ENCODE results near the gene RGS8. TPM values are rescaled to one million over a fixed set of nuclear protein-coding genes. Genes with fewer than 3 reads are reported as not detected.

RGS8 gene
- not detected in 2 replicates for total RNA-seq
- not detected for polyA plus RNA-seq (2012)

GRCh38 chr1:182684116-182684828, at the start of gene RGS8:
Gene RGS8, minus strand, starts transcription at chr1:182684587. Its CDS starts 14,938 bp downstream, at chr1:182669649.
- no peak for DNase-seq (ENCODE audit: low read depth)

GRCh38 chr1:182731852-182732575, 47.6 kb upstream of the RGS8 start:
- DNase-seq (ENCODE audit: low read depth): no peak

- DNase-seq (ENCODE audit: low read depth): no peak
These were observed 42.5 kb upstream of the RGS8 start for GRCh38 chr1:182726912-182727311.

- peak; percentile 47 for DNase-seq (ENCODE audit: low read depth)
These were observed 41.2 kb upstream of the RGS8 start for GRCh38 chr1:182725259-182726255.

GRCh38 chr1:182724215-182724614, 39.8 kb upstream of the RGS8 start:
- no peak for DNase-seq (ENCODE audit: low read depth)

GRCh38 chr1:182723200-182723599, 38.8 kb upstream of the RGS8 start:
- DNase-seq (ENCODE audit: low read depth): no peak

- no peak for DNase-seq (ENCODE audit: low read depth)
These were observed 37.1 kb upstream of the RGS8 start for GRCh38 chr1:182721525-182721924.

GRCh38 chr1:182720463-182720862, 36.1 kb upstream of the RGS8 start:
- peak; percentile 35 for DNase-seq (ENCODE audit: low read depth)

- no peak for DNase-seq (ENCODE audit: low read depth)
These were observed 35.2 kb upstream of the RGS8 start for GRCh38 chr1:182719553-182719952.

GRCh38 chr1:182718311-182718710, 33.9 kb upstream of the RGS8 start:
- peak; percentile 25 for DNase-seq (ENCODE audit: low read depth)

GRCh38 chr1:182716740-182717720, 32.6 kb upstream of the RGS8 start:
- DNase-seq (ENCODE audit: low read depth): no peak

GRCh38 chr1:182715531-182715930, 31.1 kb upstream of the RGS8 start:
- no peak for DNase-seq (ENCODE audit: low read depth)

- DNase-seq (ENCODE audit: low read depth): no peak
These were observed 30.2 kb upstream of the RGS8 start for GRCh38 chr1:182714546-182714945.

- DNase-seq (ENCODE audit: low read depth): no peak
These were observed 29.6 kb upstream of the RGS8 start for GRCh38 chr1:182713939-182714338.

- no peak for DNase-seq (ENCODE audit: low read depth)
These were observed 29.1 kb upstream of the RGS8 start for GRCh38 chr1:182713492-182713891.

GRCh38 chr1:182709855-182710254, 25.5 kb upstream of the RGS8 start:
- DNase-seq (ENCODE audit: low read depth): no peak

GRCh38 chr1:182709225-182709764, 24.9 kb upstream of the RGS8 start:
- no peak for DNase-seq (ENCODE audit: low read depth)

- peak; percentile 27 for DNase-seq (ENCODE audit: low read depth)
These were observed 22.7 kb upstream of the RGS8 start for GRCh38 chr1:182707122-182707521.

GRCh38 chr1:182704677-182705076, 20.3 kb upstream of the RGS8 start:
- no peak for DNase-seq (ENCODE audit: low read depth)

GRCh38 chr1:182703539-182703938, 19.2 kb upstream of the RGS8 start:
- no peak for DNase-seq (ENCODE audit: low read depth)
